MV-4-11 (cell line): ENCODE measurements around the gene MYL12B.

Experiments
- DNase-seq: peaks from one replicate; lab custom pipeline; 2025; lab: John Stamatoyannopoulos, UW

MYL12B gene

GRCh38 chr18:3262234-3263131 lies 550 bp downstream of the MYL12B start:
- no peak for DNase-seq

DNA sequence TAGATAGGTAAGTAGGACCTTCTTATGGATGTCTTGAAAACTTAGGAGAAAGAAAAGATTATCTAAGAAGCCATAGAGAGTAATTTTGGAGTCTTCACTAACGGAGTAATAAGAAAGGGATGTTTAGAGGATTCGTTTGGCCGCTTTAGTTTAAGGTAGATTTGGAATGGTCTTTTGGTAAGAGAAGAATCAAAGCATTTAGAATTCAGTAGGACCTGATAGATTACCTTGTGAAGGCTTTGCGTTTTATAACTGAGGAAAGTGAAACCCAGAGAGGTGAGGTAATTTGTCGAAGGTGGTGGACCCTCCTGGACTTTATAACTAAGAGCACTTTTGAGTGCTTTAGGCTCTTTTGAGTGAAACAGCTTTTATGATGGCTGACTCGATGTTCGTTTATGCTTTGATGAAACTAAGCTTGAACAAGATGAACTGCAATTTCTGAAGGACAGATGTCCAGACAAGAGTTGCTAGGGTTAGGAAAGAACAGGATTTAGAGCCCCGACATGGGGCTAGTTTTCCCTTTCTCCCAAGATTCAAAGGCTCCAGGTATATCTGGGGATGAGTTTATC lies 1.3 kb downstream of the MYL12B start:
- DNase-seq, result no peak

- DNase-seq, result peak; percentile 11
Measured at GRCh38 chr18:3264362-3264761, 2.4 kb downstream of the MYL12B start.

DNA sequence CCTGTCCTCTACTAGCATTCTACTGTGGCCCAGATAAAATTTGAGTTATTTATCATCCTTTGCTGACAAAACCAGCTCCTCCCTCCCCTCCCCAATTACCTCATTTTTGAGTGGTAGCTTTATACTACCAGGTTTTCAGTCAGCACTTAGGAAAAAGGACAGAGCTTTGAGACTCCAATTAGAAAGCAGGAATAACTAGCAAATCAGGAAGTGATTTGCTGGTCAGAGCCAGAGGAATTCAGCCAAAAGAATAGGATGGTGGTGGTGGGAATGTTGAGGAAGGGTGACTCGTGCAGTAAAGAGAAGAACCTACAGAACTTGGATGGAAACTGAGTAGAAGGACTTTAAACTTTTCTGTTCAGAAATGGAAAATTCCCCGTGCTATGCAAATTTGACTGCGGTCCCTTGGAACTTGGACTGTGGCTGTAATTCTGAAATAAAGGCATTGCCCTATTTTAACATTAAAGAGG lies 3.7 kb downstream of the MYL12B start:
- DNase-seq, result no peak

DNA sequence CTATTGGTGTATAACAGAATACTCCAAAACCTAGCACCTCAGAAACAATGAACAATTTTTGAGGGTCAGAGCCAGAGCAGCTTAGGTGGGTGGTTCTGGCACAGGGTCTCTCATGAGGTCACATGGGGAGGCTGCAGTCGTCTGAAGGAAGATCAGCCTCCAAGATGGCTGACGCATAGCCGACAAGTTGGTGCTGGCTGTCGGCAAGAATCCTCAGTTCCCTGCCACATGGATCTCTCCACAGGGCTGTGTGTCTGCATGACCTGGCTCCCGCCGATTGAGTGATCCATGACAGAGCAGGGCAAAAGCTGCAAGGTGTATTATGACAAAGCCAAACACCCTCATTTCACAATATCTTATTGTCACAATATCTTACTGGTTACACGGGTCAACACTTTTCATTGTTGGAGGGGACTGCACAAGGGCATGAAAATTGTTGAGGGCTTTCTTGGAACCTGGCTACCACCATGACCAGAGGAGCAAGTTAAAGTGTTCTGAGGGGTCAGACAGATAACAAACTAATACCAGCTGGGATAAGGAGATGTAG lies 4.2 kb downstream of the MYL12B start:
- no peak for DNase-seq

GRCh38 chr18:3268306-3268705 lies 6.4 kb downstream of the MYL12B start:
- no peak for DNase-seq

GRCh38 chr18:3269241-3269913 lies 7.4 kb downstream of the MYL12B start:
- peak; percentile 14 for DNase-seq

DNA sequence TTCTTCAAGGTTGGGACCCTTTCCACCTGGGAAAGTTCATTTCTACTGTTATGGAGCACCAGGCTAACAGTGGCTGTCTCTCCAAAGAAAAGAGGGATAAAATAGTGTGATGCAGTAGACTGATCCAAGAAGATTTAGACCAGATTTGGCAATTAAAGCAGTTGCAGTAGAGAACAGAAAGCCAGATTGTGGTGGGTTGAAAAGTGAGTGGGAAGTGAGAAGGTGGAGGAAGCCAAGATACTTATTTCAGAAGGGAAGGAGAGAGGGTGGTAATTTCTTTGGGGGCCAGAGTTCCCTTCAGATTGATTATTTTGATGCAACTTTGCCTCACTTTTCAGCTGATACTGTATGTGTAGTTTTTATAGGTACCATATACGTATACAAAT lies 8.0 kb downstream of the MYL12B start:
- no peak for DNase-seq

GRCh38 chr18:3273042-3273441 lies 11.1 kb downstream of the MYL12B start:
- no peak for DNase-seq

GRCh38 chr18:3277643-3278213 lies 15.8 kb downstream of the MYL12B start:
- peak; percentile 51 for DNase-seq

DNA sequence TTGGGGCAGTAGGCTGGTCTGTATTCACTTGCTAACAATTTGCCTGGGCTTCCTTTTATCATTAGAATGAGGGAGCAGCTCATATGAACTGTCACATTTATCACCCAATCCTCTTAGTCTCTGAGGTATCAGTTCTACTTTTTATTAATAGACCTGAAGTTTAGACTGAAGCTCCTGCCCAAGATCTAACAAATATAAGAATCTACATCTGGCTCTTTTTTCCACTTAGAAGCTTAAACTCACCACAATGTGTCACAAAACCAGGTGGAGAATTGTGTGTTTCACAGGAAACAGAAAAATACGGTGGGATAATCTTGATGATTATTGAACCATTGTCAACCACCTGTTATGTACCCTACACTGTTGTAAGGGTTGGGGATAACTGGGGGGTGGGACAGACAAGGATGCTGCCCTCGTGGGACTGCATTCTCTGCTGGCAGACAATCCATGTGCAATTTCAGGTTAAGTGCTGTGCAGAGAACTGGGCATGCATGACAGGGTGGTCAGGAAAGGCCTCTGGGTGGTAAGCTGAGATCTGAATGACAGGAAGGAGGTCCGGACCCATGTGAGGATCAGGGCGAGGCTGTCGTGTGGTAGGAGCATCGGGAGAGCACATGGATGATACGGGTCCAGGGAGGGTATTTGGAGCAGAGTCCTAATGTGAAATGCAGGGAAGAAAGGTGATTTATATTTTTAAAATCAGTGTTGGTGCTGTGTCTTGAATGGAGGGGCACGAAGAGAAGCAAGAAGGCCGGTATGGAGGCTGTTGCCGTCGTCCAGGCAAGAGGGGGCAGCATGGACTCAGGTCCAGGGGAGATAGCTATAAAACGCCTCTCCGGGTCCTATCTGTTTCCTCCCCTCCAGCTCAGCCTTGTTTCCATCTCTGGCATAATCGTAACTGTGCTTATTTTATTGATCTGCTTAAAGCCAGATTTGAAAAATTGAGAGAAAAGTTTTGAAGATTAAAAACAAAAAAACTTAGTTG lies 17.6 kb downstream of the MYL12B start:
- DNase-seq, result peak; percentile 86

GRCh38 chr18:3281456-3282400 lies 19.8 kb downstream of the MYL12B start:
- DNase-seq, result peak; percentile 71

DNA sequence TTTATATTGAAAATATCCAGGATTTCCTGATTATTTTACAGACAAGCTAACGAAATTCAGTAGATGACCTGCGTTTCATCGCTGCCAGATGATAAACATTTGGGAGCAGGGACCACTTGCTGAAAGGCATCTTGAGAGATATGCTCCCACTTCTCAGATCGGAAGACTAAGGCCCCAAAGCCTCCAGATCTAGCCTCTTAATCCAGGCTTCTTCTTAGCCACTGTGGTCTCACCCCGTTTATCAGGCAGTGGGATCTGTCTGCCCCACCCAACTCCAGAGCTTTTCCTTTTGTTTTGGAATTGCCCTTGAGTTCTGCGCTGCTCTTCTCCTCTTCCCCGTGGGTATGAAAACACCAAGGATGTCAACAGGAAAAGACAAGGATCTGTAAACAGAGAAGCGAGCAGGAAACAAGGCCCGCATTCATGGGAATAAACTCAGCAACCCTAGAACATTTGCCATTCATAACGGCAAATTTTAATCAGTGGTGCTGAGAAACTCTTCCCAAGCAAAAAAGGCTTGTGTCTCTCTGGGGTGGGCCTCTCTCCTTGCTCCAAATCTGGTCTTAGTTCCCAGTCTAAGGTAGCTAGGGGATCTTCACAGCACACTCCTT lies 21.4 kb downstream of the MYL12B start:
- no peak for DNase-seq

DNA sequence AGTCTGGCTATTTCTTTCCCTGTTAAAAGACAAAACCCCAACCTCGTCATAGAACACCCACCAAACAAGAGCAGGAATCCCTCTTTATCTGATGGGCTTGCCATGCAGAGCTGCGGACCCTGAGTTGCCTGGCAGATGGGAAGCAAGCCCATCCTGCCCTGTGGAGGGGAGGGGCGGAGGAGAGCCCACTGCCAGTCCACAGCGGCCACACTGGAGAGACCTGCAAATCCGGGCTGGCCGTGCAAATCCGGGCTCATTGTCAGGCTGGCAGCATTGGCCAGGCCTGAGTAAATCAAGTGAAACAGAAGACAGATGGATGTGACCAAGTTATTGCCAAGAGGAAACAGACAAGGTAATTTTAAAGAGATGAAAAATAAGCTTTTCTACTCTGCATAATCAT lies 22.0 kb downstream of the MYL12B start:
- no peak for DNase-seq

- no peak for DNase-seq
Measured at GRCh38 chr18:3284501-3284900, 22.6 kb downstream of the MYL12B start.

GRCh38 chr18:3286159-3286558 lies 24.2 kb downstream of the MYL12B start:
- peak; percentile 84 for DNase-seq

- DNase-seq, result no peak
Measured at GRCh38 chr18:3293196-3293951, 31.4 kb downstream of the MYL12B start.

GRCh38 chr18:3294435-3295080 lies 32.6 kb downstream of the MYL12B start:
- DNase-seq, result no peak
